Endothelial cell (in vitro differentiated cells): ENCODE measurements around the gene RHBDD3. TPM values are rescaled to one million over a fixed set of nuclear protein-coding genes. Genes with fewer than 3 reads are reported as not detected.

Experiments used
- DNase-seq: peaks from one replicate; pipeline ENCODE4 v3.0.0; 2021; ENCODE audit warnings: low spot score
- H3K27ac Mint-ChIP-seq: one replicate; pipeline ENCODE4 v1.8.0; 2021; ENCODE audit warnings: mixed read lengths, inconsistent platforms; ENCODE audit not compliant: unreplicated experiment
- H3K27me3 Mint-ChIP-seq: one replicate; pipeline ENCODE4 v1.8.0; 2021; ENCODE audit warnings: mild to moderate bottlenecking, moderate library complexity, mixed read lengths, inconsistent platforms; ENCODE audit not compliant: unreplicated experiment
- H3K36me3 Mint-ChIP-seq: one replicate; pipeline ENCODE4 v1.8.0; 2021; ENCODE audit warnings: mild to moderate bottlenecking, low read depth, mixed read lengths, inconsistent platforms; ENCODE audit not compliant: unreplicated experiment
- H3K4me1 Mint-ChIP-seq: one replicate; pipeline ENCODE4 v1.8.0; 2021; ENCODE audit warnings: mild to moderate bottlenecking, mixed read lengths, inconsistent platforms; ENCODE audit not compliant: unreplicated experiment
- H3K4me3 Mint-ChIP-seq: one replicate; pipeline ENCODE4 v1.8.0; 2021; ENCODE audit warnings: mild to moderate bottlenecking, mixed read lengths, inconsistent platforms; ENCODE audit not compliant: unreplicated experiment
- H3K9me3 Mint-ChIP-seq: one replicate; pipeline ENCODE4 v1.8.0; 2021; ENCODE audit warnings: mixed read lengths, inconsistent platforms; ENCODE audit not compliant: unreplicated experiment
- total RNA-seq: library from RNA; stranded (reverse); fragmentation: NEBNext Ultra II Directional; extraction: Animal tissue kit (Norgen Biotek cat#: 25700); gene quantifications from one replicate; pipeline ENCODE4 v1.2.1, GENCODE V29; 2021; ENCODE audit not compliant: unreplicated experiment
- TF ChIP-seq, protein P1 (sequence below): fragments of 200-600 bp; sonication (generic); IDR thresholded peaks from one replicate; pipeline ENCODE4 v1.5.0; 2021; ENCODE audit warnings: antibody characterized with exemption; ENCODE audit not compliant: unreplicated experiment

RHBDD3 gene
- total RNA-seq, 1 donor from 2014 or later, result 56.5 TPM

DNA sequence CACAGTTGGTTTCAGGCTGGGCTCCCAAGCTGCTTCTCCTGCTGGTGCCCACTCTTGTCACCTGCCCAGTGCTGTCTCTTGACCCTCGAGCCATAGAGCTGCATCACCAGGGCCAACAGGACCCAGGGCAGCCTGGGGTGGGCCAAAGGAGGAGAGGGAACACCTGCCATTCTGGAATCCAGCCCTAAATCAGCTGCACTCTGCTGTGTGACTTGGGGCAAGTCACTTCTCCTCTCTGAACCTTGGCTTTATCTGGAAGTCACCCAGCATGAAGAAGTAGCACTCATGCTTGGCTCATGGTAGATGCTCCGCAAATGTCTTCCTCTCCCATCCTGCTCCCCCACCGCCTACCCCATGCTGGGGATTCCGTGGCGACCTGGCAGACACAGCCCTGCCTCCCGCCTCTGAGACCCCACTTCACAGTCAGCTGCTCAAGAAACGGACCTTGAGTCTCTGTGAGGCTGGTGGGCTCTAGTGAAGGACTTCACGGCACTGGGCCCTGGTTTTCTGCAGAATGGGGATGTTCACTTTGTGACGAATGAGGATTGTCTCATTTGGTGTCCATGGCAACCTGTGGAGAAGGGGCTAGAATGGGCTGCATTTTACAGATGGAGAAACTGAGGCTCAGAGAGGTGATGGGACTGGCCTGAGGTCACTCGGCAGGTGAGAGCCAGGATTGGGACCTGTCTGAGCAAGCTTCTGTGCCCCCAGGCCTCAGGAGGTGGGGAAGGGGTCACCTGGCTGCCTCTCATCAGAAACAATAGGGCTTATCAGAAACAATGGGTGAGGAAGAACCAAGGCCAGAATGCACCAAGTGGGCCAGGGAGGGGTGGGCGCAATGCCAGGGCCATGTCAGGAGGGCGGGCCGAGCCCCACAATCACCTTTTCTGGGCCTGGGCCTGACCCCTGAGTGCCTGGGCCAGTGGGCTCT, 49.7 kb downstream of the RHBDD3 start:
- H3K9me3 Mint-ChIP-seq, result no peaks in the 10 kb centered on the region
- H3K4me1 Mint-ChIP-seq, result no peaks in the 10 kb centered on the region
- DNase-seq, result no peak
- H3K27ac Mint-ChIP-seq, result no peak overlapping the region
- H3K36me3 Mint-ChIP-seq, result no peaks in the 10 kb centered on the region
- H3K4me3 Mint-ChIP-seq, result no peak overlapping the region
- H3K27me3 Mint-ChIP-seq, result peaks cover 12% of the 10 kb centered on the region
- TF ChIP-seq, protein P1, sequence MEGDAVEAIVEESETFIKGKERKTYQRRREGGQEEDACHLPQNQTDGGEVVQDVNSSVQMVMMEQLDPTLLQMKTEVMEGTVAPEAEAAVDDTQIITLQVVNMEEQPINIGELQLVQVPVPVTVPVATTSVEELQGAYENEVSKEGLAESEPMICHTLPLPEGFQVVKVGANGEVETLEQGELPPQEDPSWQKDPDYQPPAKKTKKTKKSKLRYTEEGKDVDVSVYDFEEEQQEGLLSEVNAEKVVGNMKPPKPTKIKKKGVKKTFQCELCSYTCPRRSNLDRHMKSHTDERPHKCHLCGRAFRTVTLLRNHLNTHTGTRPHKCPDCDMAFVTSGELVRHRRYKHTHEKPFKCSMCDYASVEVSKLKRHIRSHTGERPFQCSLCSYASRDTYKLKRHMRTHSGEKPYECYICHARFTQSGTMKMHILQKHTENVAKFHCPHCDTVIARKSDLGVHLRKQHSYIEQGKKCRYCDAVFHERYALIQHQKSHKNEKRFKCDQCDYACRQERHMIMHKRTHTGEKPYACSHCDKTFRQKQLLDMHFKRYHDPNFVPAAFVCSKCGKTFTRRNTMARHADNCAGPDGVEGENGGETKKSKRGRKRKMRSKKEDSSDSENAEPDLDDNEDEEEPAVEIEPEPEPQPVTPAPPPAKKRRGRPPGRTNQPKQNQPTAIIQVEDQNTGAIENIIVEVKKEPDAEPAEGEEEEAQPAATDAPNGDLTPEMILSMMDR, result no peak

DNA sequence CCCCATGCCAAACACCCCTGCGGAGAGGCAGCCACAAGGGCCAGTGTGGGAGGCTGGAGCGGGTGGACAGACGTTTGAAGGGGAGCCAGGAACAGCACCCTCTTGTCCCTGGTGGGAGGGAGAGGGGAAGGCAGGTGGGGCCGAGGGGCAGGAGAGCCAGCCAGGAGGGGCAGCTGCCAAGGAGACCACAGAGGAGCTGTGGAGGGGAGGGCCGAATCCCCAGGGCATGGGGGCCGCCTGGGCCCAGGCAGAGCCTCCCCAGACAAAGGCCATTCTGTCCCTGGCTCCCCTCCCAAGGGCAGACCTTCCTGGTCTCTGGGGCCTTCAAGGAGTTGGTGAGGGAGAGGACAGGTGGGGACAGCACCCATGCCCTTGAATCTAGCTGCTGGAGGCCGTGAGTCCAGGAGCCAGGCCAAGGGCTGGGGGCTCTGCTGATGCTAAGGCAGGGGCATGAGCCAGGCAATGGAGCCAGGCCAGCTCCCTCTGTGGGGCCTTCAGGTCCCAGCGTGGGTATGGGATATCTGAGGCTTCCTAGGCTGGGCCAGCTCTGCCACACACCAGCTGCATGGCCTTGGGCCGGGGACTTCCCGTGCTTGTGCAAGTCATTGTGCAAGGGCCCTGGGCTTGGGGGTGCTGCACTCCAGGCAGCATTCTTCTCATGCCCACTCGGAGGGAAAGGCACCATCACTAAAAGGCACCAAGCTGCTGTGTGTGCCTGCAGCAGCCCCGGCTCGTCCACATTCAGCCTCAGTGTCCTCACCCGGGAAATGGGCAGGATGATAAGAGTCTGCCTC, 50.7 kb downstream of the RHBDD3 start:
- no peaks in the 10 kb centered on the region for H3K4me1 Mint-ChIP-seq
- no peaks in the 10 kb centered on the region for H3K36me3 Mint-ChIP-seq
- peaks cover 11% of the 10 kb centered on the region for H3K27me3 Mint-ChIP-seq
- DNase-seq, result no peak
- H3K27ac Mint-ChIP-seq, result no peak overlapping the region
- TF ChIP-seq, protein P1, result no peak
- H3K4me3 Mint-ChIP-seq, result no peak overlapping the region
- no peaks in the 10 kb centered on the region for H3K9me3 Mint-ChIP-seq

GRCh38 chr22:29216011-29216872, 51.5 kb downstream of the RHBDD3 start:
- TF ChIP-seq, protein P1, result no peak
- no peaks in the 10 kb centered on the region for H3K9me3 Mint-ChIP-seq
- H3K4me3 Mint-ChIP-seq, result peak overlapping the region; percentile 73
- H3K27ac Mint-ChIP-seq, result no peak overlapping the region
- H3K4me1 Mint-ChIP-seq, result peaks cover 6% of the 10 kb centered on the region
- DNase-seq, result no peak
- H3K36me3 Mint-ChIP-seq, result no peaks in the 10 kb centered on the region
- H3K27me3 Mint-ChIP-seq, result peaks cover 12% of the 10 kb centered on the region

DNA sequence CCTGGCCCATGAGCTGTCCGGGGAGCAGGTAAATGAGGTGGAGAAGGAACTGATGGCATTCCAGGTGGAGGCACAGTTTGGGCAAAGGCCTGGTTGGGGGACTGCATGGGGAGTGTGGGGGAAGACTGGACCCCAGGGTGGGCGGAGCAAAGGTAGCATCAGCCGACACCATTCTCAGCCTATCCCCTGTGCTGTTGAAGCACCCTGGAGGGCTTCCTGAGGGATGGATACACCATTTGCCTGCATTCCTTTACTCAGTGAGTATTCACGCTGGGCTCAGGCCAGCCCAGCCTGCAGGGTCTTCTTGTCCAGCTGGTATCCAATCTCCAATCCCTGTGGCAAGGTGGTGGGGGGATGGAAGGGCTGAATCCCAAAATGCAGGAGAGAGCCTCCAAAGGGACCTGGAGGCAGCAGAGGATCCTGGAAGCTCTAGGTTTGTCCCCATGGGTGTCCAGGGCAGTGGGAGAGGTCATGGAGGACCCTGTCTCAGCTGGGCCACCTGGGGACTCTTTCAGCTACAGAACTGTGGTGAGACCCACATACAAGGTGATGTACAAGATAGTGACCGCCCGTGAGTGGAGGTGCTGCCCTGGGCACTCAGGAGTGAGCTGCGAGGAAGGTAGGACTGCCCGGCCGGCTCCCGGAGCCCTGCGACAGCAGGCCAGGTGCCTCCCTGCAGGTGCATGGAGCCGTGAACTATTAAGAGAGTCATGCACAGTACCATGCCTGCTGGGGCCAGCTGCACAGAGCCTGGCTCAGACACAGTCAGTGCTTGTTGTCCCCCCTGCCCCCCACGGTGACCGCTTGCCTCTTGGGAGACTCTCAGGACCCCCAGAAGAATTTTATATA, 52.5 kb downstream of the RHBDD3 start:
- Mint-ChIP-seq H3K4me1 (peaks cover 10% of the 10 kb centered on the region), H3K9me3 (no peaks in the 10 kb centered on the region), H3K4me3 (no peak overlapping the region), H3K27me3 (peaks cover 17% of the 10 kb centered on the region), H3K27ac (no peak overlapping the region), H3K36me3 (no peaks in the 10 kb centered on the region)
- TF ChIP-seq, protein P1, result no peak
- no peak for DNase-seq
